HG02623 (cell line): ENCODE measurements around the gene GAP43.
"Not testable (repeated sequence)": the region's sequence is repeated elsewhere in the genome, so short reads cannot be mapped to it uniquely, and the experiment has no call there.

Experiments used
- ATAC-seq: cut with Tn5 transposase; IDR thresholded peaks from one replicate; pipeline ENCODE4 v1.9.1; 2021; ENCODE audit warnings: moderate library complexity; ENCODE audit not compliant: unreplicated experiment

Gene GAP43

DNA sequence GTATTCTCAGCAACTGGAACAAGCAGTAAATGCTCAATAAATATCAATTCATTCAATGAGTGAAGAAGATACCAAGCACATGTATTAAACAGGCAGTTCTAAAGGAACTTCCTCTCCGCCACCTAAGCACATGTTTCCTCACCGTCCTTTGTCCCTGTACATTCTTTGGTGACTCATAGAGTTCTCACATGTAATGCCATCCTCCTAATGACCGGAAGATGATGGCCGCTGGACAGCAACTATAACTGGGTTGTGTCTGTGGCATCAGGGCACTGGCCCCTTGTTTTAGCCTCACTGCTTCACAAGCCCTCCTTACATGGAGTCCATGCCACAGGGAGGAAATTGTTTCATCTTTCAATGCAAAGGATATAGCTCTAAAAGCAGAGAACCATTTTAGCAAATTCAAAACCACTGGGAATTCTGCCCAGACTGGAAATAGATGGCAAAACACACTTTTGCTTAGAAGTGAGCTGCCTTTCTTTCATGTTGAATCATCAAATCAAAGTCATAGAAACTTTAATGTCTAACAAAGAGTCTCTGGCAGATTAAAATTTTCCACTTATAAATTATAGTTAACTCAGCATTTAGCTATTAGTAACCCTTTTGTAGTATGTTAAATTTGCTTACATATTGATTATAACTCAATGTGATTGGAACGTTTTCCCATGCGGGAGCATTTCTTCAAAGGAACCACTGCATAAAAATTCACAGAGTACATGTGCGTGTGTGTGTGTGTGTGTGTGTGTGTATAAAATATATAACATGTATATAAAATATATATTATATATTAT is 74.1 kb downstream of the GAP43 start:
- no peak for ATAC-seq

DNA sequence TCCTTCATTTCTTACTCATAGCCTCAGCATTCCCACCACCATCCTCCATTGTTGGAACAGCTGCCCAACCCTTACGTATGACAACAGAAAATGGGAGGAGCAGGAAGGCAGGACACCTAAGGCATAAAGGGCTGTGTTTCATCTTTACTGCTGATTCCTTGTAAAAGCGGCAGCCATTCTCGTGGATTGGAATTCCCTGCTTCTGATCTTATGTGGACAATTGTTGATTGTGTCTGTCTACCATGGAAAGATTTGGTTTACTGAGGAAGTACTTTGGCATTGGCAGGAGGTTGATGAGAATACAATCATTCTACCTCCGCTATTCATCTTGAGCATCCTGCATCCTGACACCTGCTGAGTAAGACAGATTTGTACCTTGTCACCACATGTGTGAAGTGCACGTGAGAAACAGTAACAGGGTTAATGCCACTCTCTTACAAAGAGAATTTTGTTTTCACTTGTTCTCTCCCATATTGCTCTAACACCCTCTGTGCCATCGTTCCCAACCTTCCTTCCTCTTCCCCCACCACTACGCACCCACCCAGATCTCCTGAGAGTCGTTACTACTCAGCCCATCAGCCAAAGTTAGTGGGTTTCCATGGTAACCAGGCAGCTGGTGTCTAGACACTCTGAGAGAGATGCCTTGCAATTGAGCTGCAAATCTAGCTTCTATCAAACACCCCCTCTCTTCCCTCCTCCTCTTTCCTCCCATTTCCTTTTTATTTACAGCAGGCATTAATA is 75.7 kb downstream of the GAP43 start:
- no peak for ATAC-seq

- no peak for ATAC-seq
These were observed 76.4 kb downstream of the GAP43 start for GRCh38 chr3:115699706-115700105.

GRCh38 chr3:115702598-115702997 is 79.3 kb downstream of the GAP43 start:
- no peak for ATAC-seq

- ATAC-seq, result no peak
These were observed 81.5 kb downstream of the GAP43 start for GRCh38 chr3:115704661-115705338.

- ATAC-seq, result no peak
These were observed 83.1 kb downstream of the GAP43 start for GRCh38 chr3:115706311-115706829.

GRCh38 chr3:115708540-115708939 is 85.2 kb downstream of the GAP43 start:
- ATAC-seq, result no peak

- no peak for ATAC-seq
These were observed 85.8 kb downstream of the GAP43 start for GRCh38 chr3:115709093-115709492.

DNA sequence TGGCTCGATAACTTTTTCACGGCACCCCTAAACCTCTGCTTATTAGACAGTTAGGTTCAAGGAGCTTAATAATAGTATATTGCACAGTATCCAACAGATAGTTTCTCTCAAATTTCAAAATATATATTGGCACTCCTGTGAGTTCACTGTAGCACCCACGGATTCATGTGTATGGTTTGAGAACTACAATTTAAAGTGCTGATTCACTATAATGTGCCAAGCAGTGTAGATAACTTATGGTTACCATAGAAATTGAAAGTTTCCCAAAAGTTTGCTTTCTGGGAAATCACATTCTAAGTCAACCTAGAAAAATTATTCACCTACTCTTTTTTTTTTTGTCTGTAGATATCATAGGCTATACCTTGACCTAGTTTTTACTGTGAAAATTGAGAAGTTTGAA is 86.6 kb downstream of the GAP43 start:
- no peak for ATAC-seq

- no peak for ATAC-seq
These were observed 87.5 kb downstream of the GAP43 start for GRCh38 chr3:115710799-115711198.

DNA sequence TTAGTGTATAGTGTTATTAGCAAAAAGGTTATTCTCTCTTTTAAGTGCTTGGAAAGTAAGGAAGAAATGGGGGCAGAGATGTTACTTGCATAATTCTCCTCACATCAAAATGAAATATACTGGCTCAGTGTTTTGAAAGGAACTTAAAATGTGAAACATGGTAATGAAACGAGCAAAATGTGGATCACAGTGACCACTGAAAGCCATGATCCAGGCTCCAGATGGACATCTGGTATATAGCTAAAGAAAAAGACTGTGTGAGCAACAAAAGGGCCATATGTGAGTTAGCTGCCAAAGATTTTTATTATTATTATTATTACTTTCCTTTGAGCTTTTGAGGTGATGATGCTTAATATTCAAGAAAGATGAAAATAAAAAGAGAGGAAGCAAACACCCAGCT is 89.6 kb downstream of the GAP43 start:
- ATAC-seq, result no peak

GRCh38 chr3:115713284-115713683 is 90.0 kb downstream of the GAP43 start:
- ATAC-seq, result no peak

GRCh38 chr3:115715241-115715745 is 92.0 kb downstream of the GAP43 start:
- no peak for ATAC-seq

- ATAC-seq, result no peak
These were observed 97.7 kb downstream of the GAP43 start for GRCh38 chr3:115720983-115721382.

DNA sequence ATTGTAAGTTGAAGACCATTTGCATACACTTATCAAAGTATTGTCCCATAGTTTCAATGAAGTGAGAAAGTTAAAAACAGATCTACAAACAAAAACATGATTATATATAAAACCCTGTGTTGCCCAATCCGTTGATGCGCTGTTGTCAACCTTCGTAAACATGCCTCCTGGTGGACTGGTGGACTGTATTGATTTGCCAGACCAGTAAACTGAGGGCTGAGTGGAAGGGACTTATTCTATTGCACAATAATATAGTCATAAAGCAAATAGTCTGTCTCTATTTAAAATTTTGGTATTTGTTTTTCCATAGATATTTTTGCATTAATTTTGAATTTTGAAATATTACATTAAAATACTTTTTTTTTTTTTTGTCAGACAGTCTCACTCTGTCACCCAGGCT is 102.5 kb downstream of the GAP43 start:
- no peak for ATAC-seq

- ATAC-seq, result no peak
These were observed 103.8 kb downstream of the GAP43 start for GRCh38 chr3:115727135-115727534.

GRCh38 chr3:115728013-115728412 is 104.7 kb downstream of the GAP43 start:
- ATAC-seq, result no peak

DNA sequence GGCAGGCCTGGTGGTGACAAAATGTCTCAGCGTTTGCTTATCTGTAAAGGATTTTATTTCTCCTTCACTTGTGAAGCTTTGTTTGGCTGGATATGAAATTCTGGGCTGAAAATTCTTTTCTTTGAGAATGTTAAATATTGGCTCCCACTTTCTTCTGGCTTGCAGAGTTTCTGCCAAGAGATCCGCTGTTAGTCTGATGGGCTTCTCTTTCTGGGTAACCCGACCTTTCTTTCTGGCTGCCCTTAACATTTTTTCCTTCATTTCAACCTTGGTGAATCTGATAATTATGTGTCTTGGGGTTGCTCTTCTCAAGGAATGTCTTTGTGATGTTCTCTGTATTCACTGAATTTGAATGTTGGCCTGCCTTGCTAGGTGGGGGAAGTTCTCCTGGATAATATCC is 113.0 kb downstream of the GAP43 start:
- ATAC-seq, result not testable (repeated sequence)

DNA sequence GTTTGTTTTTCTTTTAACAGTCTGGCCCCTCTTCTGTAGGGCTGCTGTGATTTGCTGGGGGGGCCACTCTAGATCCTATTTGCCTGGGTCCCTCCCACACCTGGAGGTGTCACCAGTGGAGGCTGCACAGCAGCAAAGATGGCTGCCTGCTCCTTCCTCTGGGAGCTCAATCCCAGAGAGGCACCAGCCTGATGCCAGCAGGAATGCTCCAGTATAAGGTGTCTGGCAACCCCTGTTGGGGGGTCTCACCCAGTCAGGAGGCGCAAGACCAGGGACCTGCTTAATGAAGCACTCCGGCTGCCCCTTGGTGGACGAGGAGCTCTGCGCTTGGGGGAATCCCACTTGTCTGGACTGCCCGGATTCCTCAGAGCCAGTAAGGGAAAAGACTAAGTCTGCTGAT is 118.3 kb downstream of the GAP43 start:
- no peak for ATAC-seq

DNA sequence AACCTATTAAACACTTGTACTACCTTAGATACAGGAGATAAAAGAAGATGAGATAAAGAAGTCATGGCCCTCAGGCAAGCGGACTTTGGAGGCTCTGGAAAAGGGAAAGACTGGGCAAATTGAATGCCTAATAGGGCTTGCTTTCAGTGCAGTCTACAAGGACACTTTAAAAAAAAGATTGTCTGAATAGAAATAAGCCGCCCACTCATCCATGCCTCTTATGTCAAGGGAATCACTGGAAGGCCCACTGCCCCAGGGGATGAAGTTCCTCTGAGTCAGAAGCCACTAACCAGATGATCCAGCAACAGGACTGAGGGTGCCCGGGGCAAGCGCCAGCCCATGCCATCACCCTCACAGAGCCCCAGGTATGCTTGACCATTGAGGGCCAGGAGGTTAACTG is 121.2 kb downstream of the GAP43 start:
- not testable (repeated sequence) for ATAC-seq

GRCh38 chr3:115752978-115753377 is 129.7 kb downstream of the GAP43 start:
- not testable (repeated sequence) for ATAC-seq
